HEK293 (cell line): Measurements from ENCODE around the gene TLCD3B.

Experiments used
- CTCF ChIA-PET: fragments of 350-600 bp; formaldehyde crosslinking; extraction: SDS; loops from one replicate; lab custom pipeline; 2021; ENCODE audit warnings: antibody characterized with exemption; lab: Yijun Ruan, JAX
- POLR2A ChIA-PET: fragments of 300-600 bp; formaldehyde crosslinking; extraction: SDS; loops from one replicate; lab custom pipeline; 2020; ENCODE audit warnings: antibody characterized with exemption, inconsistent platforms; lab: Yijun Ruan, JAX
- H3K27ac ChIP-seq: fragments of 200-500 bp; sonication (Bioruptor generic); 2 replicates; pipeline ENCODE4 v1.5.1; 2014; ENCODE audit warnings: low read depth, low read length, control low read depth, inconsistent platforms; ENCODE audit errors: extremely low read depth
- H3K36me3 ChIP-seq, 2 experiments: fragments of 200-500 bp in 1 of 2; sonication (Bioruptor generic) in 1 of 2; 1 replicate in 1 of 2; 2 replicates in 1 of 2; pipeline ENCODE4 v1.5.1; 2014 to 2017; ENCODE audit warnings: inconsistent platforms in 2 of 2, low read length in 2 of 2; ENCODE audit not compliant: control insufficient read depth in 2 of 2, insufficient read depth in 1 of 2
- H3K4me1 ChIP-seq: fragments of 200-500 bp; sonication (Bioruptor generic); 2 replicates; pipeline ENCODE4 v1.5.1; 2014; ENCODE audit warnings: mild to moderate bottlenecking, low read length, inconsistent platforms; ENCODE audit not compliant: control insufficient read depth, insufficient read depth
- H3K4me3 ChIP-seq: 2 replicates; pipeline ENCODE4 v1.5.1; 2011; ENCODE audit warnings: low read depth, mild to moderate bottlenecking, control low read depth, low read length, moderate library complexity
- H3K9me3 ChIP-seq: fragments of 200-500 bp; sonication (Bioruptor generic); 2 replicates; pipeline ENCODE4 v1.5.1; 2014; ENCODE audit warnings: low read depth, low read length, inconsistent platforms; ENCODE audit not compliant: control insufficient read depth, insufficient read depth
- GLIS1 ChIP-seq: fragments of 450-650 bp; formaldehyde crosslinking; IDR thresholded peaks from 2 replicates; pipeline ENCODE4 v1.5.1; 2016; ENCODE audit warnings: missing biosample characterization, missing genetic modification characterization
- KLF1 ChIP-seq: fragments of 450-650 bp; formaldehyde crosslinking; IDR thresholded peaks from 2 replicates; pipeline ENCODE4 v1.5.1; 2016; ENCODE audit warnings: missing biosample characterization, missing genetic modification characterization
- MYNN ChIP-seq: fragments of 450-650 bp; formaldehyde crosslinking; IDR thresholded peaks from 2 replicates; pipeline ENCODE4 v1.5.1; 2016; ENCODE audit warnings: missing biosample characterization, missing genetic modification characterization, borderline replicate concordance
- OSR2 ChIP-seq: fragments of 450-650 bp; formaldehyde crosslinking; IDR thresholded peaks from 2 replicates; pipeline ENCODE4 v1.5.1; 2016; ENCODE audit warnings: missing biosample characterization, missing genetic modification characterization
- REST ChIP-seq: fragments of 450-650 bp; formaldehyde crosslinking; IDR thresholded peaks from 2 replicates; pipeline ENCODE4 v1.5.1; 2016; ENCODE audit warnings: missing biosample characterization, missing genetic modification characterization
- SCRT1 ChIP-seq: fragments of 450-650 bp; formaldehyde crosslinking; IDR thresholded peaks from 2 replicates; pipeline ENCODE4 v1.5.1; 2016; ENCODE audit warnings: missing biosample characterization, missing genetic modification characterization, borderline replicate concordance
- WT1 ChIP-seq: fragments of 450-650 bp; formaldehyde crosslinking; IDR thresholded peaks from 2 replicates; pipeline ENCODE4 v1.5.1; 2016; ENCODE audit warnings: missing biosample characterization, missing genetic modification characterization
- ZBTB17 ChIP-seq: fragments of 450-650 bp; formaldehyde crosslinking; IDR thresholded peaks from 2 replicates; pipeline ENCODE4 v1.5.1; 2016; ENCODE audit warnings: missing biosample characterization, missing genetic modification characterization
- ZFP3 ChIP-seq: fragments of 450-650 bp; formaldehyde crosslinking; IDR thresholded peaks from 2 replicates; pipeline ENCODE4 v1.5.1; 2016; ENCODE audit warnings: low read depth, missing biosample characterization, missing genetic modification characterization
- ZFP69B ChIP-seq: fragments of 450-650 bp; formaldehyde crosslinking; IDR thresholded peaks from 2 replicates; pipeline ENCODE4 v1.5.1; 2016; ENCODE audit warnings: missing biosample characterization, missing genetic modification characterization
- ZNF169 ChIP-seq: fragments of 450-650 bp; formaldehyde crosslinking; IDR thresholded peaks from 2 replicates; pipeline ENCODE4 v1.5.1; 2016; ENCODE audit warnings: missing biosample characterization, missing genetic modification characterization
- ZNF223 ChIP-seq: fragments of 450-650 bp; formaldehyde crosslinking; IDR thresholded peaks from 2 replicates; pipeline ENCODE4 v1.5.1; 2016; ENCODE audit warnings: missing biosample characterization, missing genetic modification characterization
- ZNF24 ChIP-seq: fragments of 450-650 bp; formaldehyde crosslinking; IDR thresholded peaks from 2 replicates; pipeline ENCODE4 v1.5.1; 2016; ENCODE audit warnings: missing biosample characterization, missing genetic modification characterization
- ZNF324 ChIP-seq: fragments of 450-650 bp; formaldehyde crosslinking; IDR thresholded peaks from 2 replicates; pipeline ENCODE4 v1.5.1; 2016; ENCODE audit warnings: missing biosample characterization, missing genetic modification characterization
- ZNF335 ChIP-seq: fragments of 450-650 bp; formaldehyde crosslinking; conservative IDR thresholded peaks from 2 replicates; pipeline ENCODE4 v1.5.1; 2016; ENCODE audit warnings: missing biosample characterization, missing genetic modification characterization
- ZNF362 ChIP-seq: fragments of 450-650 bp; formaldehyde crosslinking; IDR thresholded peaks from 2 replicates; pipeline ENCODE4 v1.5.1; 2016; ENCODE audit warnings: missing biosample characterization, missing genetic modification characterization
- ZNF391 ChIP-seq: fragments of 450-650 bp; formaldehyde crosslinking; IDR thresholded peaks from 2 replicates; pipeline ENCODE4 v1.5.1; 2016; ENCODE audit warnings: low read depth, missing biosample characterization, missing genetic modification characterization, borderline replicate concordance
- ZNF426 ChIP-seq: fragments of 450-650 bp; formaldehyde crosslinking; IDR thresholded peaks from 2 replicates; pipeline ENCODE4 v1.5.1; 2017; ENCODE audit warnings: missing biosample characterization, missing genetic modification characterization, mild to moderate bottlenecking, inconsistent platforms, moderate library complexity
- ZNF449 ChIP-seq: fragments of 450-650 bp; formaldehyde crosslinking; IDR thresholded peaks from 2 replicates; pipeline ENCODE4 v1.5.1; 2017; ENCODE audit warnings: missing biosample characterization, mild to moderate bottlenecking, missing genetic modification characterization, moderate library complexity
- ZSCAN23 ChIP-seq: fragments of 450-650 bp; formaldehyde crosslinking; IDR thresholded peaks from 2 replicates; pipeline ENCODE4 v1.5.1; 2016; ENCODE audit warnings: missing biosample characterization, missing genetic modification characterization
- ZXDB ChIP-seq: fragments of 450-650 bp; formaldehyde crosslinking; IDR thresholded peaks from 2 replicates; pipeline ENCODE4 v1.5.1; 2016; ENCODE audit warnings: missing biosample characterization, missing genetic modification characterization
- TF ChIP-seq, protein P1 (sequence below): fragments of 450-650 bp; formaldehyde crosslinking; IDR thresholded peaks from 2 replicates; pipeline ENCODE4 v1.5.1; 2016; ENCODE audit warnings: missing biosample characterization, missing genetic modification characterization
- TF ChIP-seq, protein P2 (sequence below): fragments of 450-650 bp; formaldehyde crosslinking; IDR thresholded peaks from 2 replicates; pipeline ENCODE4 v1.5.1; 2016; ENCODE audit warnings: missing biosample characterization, missing genetic modification characterization

The TLCD3B gene

GRCh38 chr16:30065943-30066760 is 35.1 kb upstream of the TLCD3B start (continued):
- TF ChIP-seq ZNF24, result no peak

DNA sequence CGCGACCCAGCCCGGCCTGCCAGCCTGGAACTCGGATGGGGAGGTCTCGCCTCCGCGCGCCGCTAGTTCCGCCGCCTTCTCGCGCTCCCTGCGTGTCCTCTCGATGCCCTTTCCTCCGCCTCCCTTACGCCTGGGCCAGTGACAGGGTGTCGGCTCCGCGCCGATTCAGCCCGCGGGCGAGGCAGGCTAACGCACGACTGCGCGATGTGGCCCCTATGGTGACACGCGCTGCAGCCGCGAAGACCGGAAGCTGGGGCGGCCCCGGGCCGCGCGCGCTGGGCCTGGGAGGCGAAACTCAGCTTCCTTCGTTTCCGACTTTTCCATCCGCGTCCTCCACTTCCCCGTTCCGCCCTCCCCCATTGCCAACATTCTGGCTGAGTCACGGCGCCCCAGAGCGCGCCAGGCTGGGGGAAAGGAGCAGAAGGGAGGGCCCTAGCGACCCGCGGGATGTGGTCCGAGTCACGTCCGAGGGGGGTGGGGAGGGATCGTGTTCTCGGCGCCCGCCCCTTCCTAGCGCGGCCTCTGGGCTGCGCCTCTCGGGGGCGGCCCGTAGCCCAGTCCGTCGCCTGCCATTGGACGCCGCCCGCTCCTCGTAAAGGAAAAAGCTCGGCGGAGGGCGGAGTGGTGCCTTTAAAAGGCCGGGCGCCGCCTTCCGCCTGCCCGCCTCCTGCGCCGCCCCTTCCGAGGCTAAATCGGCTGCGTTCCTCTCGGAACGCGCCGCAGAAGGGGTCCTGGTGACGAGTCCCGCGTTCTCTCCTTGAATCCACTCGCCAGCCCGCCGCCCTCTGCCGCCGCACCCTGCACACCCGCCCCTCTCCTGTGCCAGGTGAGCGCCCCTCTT is 34.3 kb upstream of the TLCD3B start, which contains the start of gene ALDOA:
Gene ALDOA (plus strand): TSS at position 659 of the 841 bp plus-strand sequence. CDS start 1,138 bp downstream, outside the sequence.
- no peaks in the 10 kb centered on the region for H3K9me3 ChIP-seq
- peak; percentile 98 for TF ChIP-seq ZXDB (tag by site-specific recombination)
- 0 out of 2 replicates have a peak, but pooled peaks have one; percentile 32 for TF ChIP-seq ZNF362 (tag by site-specific recombination)
- peak; percentile 79; the same call in 1 of the 2 replicates for TF ChIP-seq ZNF335 (tag by site-specific recombination)
- 0 out of 2 replicates have a peak, but pooled peaks have one; percentile 59 for TF ChIP-seq ZNF223 (tag by site-specific recombination)
- peak; percentile 71 for TF ChIP-seq ZSCAN23 (tag by site-specific recombination)
- no peak for TF ChIP-seq SCRT1 (tag by site-specific recombination)
- peak; percentile 37; the same call in 1 of the 2 replicates for TF ChIP-seq OSR2
- TF ChIP-seq ZNF391, result peak; percentile 80; the same call in 1 of the 2 replicates
- TF ChIP-seq ZFP3 (tag by site-specific recombination), result no peak
- 0 out of 2 replicates have a peak, but pooled peaks have one; percentile 52 for TF ChIP-seq ZNF169 (tag by site-specific recombination)
- peak; percentile 89 for TF ChIP-seq WT1 (tag by site-specific recombination)
- peak; percentile 88 for TF ChIP-seq KLF1 (tag by site-specific recombination)
- TF ChIP-seq REST (tag by site-specific recombination), result peak; percentile 58; the same call in 1 of the 2 replicates
- peak; percentile 99 for TF ChIP-seq ZBTB17 (tag by site-specific recombination)
- TF ChIP-seq ZFP69B (tag by site-specific recombination), result peak; percentile 71
- no peak for TF ChIP-seq ZNF426 (tag by site-specific recombination)
- TF ChIP-seq, protein P1, sequence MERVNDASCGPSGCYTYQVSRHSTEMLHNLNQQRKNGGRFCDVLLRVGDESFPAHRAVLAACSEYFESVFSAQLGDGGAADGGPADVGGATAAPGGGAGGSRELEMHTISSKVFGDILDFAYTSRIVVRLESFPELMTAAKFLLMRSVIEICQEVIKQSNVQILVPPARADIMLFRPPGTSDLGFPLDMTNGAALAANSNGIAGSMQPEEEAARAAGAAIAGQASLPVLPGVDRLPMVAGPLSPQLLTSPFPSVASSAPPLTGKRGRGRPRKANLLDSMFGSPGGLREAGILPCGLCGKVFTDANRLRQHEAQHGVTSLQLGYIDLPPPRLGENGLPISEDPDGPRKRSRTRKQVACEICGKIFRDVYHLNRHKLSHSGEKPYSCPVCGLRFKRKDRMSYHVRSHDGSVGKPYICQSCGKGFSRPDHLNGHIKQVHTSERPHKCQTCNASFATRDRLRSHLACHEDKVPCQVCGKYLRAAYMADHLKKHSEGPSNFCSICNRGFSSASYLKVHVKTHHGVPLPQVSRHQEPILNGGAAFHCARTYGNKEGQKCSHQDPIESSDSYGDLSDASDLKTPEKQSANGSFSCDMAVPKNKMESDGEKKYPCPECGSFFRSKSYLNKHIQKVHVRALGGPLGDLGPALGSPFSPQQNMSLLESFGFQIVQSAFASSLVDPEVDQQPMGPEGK (tag by site-specific recombination), result peak; percentile 100
- peak; percentile 95 for TF ChIP-seq ZNF324 (tag by site-specific recombination)
- TF ChIP-seq MYNN (tag by site-specific recombination), result peak; percentile 30; the same call in 1 of the 2 replicates
- TF ChIP-seq, protein P2, sequence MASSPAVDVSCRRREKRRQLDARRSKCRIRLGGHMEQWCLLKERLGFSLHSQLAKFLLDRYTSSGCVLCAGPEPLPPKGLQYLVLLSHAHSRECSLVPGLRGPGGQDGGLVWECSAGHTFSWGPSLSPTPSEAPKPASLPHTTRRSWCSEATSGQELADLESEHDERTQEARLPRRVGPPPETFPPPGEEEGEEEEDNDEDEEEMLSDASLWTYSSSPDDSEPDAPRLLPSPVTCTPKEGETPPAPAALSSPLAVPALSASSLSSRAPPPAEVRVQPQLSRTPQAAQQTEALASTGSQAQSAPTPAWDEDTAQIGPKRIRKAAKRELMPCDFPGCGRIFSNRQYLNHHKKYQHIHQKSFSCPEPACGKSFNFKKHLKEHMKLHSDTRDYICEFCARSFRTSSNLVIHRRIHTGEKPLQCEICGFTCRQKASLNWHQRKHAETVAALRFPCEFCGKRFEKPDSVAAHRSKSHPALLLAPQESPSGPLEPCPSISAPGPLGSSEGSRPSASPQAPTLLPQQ (tag by site-specific recombination), result peak; percentile 66
- TF ChIP-seq ZNF449 (tag by site-specific recombination), result peak; percentile 53; the same call in 1 of the 2 replicates
- TF ChIP-seq GLIS1 (tag by site-specific recombination), result peak; percentile 77

More for the DNA sequence above, 34.3 kb upstream of the TLCD3B start, which contains the start of gene ALDOA:
- Histone ChIP-seq H3K27ac (peak within 1 kb of the TSS; percentile 100), H3K36me3 (peaks cover 16 to 47% of the 10 kb centered on the region in 2 experiments; a peak in 2 of 3 replicates), H3K4me1 (peaks cover 2% of the 10 kb centered on the region; the same call in 1 of the 2 replicates), H3K4me3 (peak within 1 kb of the TSS; percentile 94)
- ChIA-PET POLR2A (interaction anchor here (0.6 to 3.6 kb wide), 37 partner anchors 11 to 1387 kb away, joined by 3 to 70 read pairs (median 4); partner anchors contain the start of genes CORO1A, FBRS, HIRIP3 and MAPK3), CTCF (interaction anchor here (0.6 to 3.6 kb wide), 8 partner anchors 8 to 345 kb away, joined by 3 to 25 read pairs (median 4); partner anchors contain the start of gene TLCD3B)
